Left lobe of liver (tissue), 2 donors: ENCODE results near the gene C2orf78. TPM values are rescaled to one million over a fixed set of nuclear protein-coding genes. Genes with fewer than 3 reads are reported as not detected.
"Not testable (repeated sequence)": the region's sequence is repeated elsewhere in the genome, so short reads cannot be mapped to it uniquely, and the experiment has no call there.

Experiments
- ATAC-seq: fragments of 200-7000 bp; cut with Tn5 transposase; one replicate; pipeline ENCODE4 v1.9.1; 2020; ENCODE audit warnings: mild to moderate bottlenecking, moderate library complexity
- DNase-seq: peaks from one replicate; pipeline ENCODE4 v3.0.0-alpha.2; 2020; ENCODE audit warnings: low spot score
- total RNA-seq: library from RNA; stranded (reverse); gene quantifications from one replicate; pipeline ENCODE4 v1.2.1, GENCODE V29; 2021
- donor health status: DM: no; HTN: no; CAD: no; lungs with moderate emphysema.
- donor health status: DM: no; HTN: yes; CAD: no.

The C2orf78 gene
- total RNA-seq: not detected

DNA sequence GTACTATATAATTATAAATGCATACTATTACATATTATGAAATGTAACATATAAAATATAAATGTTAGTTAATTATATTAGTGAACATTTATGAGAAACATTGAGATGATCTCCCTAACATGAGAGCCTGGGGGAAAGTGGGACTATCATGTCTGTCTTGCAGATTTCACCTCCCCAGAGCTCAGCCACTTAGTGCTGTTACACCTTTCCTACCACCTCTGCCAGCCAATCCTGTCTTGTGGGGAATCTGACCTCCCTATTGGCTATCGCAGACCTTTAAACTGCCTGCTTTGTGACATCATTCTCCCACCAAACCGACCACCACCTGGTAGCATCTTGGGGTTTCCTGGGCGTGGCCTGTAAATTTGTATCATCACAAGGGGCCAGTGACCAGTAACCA, at the start of gene C2orf78:
Gene C2orf78 (plus strand): TSS at position 301 of the 400 bp plus-strand sequence. CDS start 127 bp downstream, outside the sequence.
- not testable (repeated sequence) for DNase-seq, ATAC-seq

GRCh38 chr2:73736378-73736777, 47.6 kb upstream of the C2orf78 start:
- DNase-seq (no peak), ATAC-seq (no peak)

GRCh38 chr2:73736855-73737779, 46.9 kb upstream of the C2orf78 start, which contains the start of gene TPRKB:
TSS of gene TPRKB (minus strand) at chr2:73737345. CDS start at chr2:73734569, 2,776 bp downstream.
- ATAC-seq (peak; percentile 100), DNase-seq (peak; percentile 97)

DNA sequence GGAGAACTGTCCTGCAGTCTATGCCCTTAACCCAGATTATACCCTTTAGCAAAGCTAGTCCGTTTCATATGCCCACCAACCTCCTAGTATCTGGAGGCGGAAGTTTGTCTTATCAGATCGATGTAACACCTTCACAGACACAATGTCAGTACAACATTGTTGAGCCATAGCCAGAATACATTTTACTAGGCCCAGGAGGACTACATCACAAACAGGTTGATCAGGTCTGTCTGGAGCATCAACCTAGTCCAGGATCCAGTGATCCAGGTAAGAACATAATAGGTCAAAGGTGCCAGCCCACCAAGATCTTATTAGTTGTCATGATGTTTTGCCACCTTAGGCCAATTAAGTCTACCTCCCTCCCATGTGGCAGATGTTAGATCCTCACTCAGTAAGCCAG, 44.9 kb upstream of the C2orf78 start:
- DNase-seq (peak; percentile 7), ATAC-seq (no peak)

DNA sequence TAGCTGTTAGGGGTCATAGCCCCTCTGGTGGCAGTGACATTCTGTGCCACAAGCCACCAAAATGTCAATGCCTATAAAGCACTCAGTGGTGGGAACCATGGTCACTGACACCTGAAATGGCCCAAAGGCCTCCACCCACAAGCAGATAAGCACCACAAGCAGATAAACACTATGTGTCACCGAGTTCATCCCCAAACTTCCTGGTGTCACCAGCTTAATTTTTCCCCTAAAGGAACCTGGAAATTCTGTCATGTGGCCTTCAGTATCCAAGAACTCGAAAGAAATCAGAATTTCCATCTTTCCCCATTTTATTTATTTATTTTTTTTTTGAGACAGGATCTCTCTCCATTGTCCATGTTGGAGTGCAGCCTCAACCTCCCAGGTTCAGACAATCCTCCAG, 43.2 kb upstream of the C2orf78 start:
- no peak for ATAC-seq
- peak; percentile 7 for DNase-seq

GRCh38 chr2:73746015-73746876, 37.7 kb upstream of the C2orf78 start:
- DNase-seq (no peak), ATAC-seq (no peak)

- DNase-seq: no peak
- ATAC-seq: no peak
Measured at GRCh38 chr2:73746877-73747208, 37.1 kb upstream of the C2orf78 start.

GRCh38 chr2:73749314-73749713, 34.7 kb upstream of the C2orf78 start:
- ATAC-seq (peak; percentile 51), DNase-seq (no peak)

DNA sequence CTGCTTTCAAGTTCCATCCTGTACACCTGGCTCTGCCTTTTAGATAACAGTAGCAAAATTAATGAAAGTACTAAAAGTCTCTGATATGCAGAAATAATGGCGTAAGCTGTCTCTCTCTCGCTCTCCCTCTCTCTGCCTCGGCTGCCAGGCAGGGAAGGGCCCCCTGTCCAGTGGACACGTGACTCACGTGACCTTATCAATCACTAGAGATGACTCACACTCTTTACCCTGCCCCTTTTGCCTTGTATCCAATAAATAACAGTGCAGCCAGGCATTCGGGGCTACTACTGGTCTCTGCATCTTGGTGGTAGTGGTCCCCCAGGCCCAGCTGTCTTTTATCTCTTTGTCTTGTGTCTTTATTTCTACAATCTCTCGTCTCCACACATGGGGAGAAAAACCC, 29.7 kb upstream of the C2orf78 start:
- not testable (repeated sequence) for ATAC-seq, DNase-seq

DNA sequence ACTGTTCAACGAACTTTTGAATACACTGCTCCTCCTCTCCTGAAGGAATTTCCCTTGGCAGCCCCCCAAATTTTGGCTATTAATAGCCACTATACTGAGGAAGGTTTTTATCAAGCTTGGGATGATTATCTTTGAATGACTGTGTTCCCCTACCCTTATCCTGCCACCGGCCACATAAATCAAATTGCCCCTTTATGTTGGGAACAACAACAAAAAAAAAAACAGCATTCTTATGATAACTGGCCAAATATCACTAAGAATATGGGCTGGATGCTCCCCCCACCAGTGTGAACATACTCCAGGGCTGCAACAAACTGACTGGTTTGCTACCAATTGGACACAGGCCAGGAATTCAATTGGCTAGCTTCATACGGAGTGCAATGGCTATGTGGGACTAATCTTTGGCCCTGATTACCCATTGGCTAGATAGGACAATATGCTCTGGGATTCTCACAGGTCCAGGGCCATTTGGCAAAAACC, 24.7 kb upstream of the C2orf78 start:
- peak; percentile 78 for DNase-seq
- peak; percentile 94 for ATAC-seq

GRCh38 chr2:73759904-73760303, 24.1 kb upstream of the C2orf78 start:
- DNase-seq: no peak
- ATAC-seq: no peak

DNA sequence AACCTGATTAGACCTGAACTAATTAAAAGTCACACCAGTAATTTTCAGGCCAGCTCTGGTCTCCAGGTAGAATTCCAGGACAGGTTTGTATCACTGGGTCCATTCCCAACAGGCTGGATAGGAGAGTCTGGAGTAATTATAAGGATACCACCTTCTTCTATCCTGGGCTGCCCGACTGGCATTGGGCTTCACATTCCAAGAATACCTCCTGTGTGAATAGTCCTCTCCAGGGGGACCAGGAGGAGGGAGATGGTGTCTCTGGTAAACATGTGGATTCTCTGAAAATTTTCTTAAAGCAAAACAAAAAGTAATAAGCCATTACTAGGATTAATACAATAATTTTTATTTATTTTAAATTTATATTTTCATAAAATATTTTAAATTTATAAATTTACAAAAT, 21.4 kb upstream of the C2orf78 start:
- DNase-seq (no peak), ATAC-seq (no peak)

GRCh38 chr2:73764945-73765344, 19.0 kb upstream of the C2orf78 start:
- ATAC-seq (no peak), DNase-seq (no peak)

DNA sequence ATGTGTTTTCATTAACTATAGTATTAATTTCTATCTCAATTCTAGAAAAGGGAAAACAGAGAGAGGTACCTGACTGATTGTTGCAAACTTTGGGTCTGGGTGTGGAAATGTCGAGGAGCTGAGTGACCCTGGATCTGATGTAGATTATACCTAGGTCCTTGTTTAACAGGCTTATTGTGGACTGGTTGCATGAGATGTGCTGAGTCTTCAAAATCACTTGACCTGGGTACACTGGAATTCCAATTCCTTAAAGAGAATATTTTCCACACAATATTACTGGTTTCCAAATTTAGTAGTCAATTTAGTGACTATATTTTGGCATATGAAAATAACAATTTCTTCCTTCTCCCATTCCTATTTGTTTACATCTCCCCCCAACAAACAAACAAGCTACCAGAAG, 17.6 kb upstream of the C2orf78 start:
- no peak for ATAC-seq
- no peak for DNase-seq

GRCh38 chr2:73766994-73767393, 17.0 kb upstream of the C2orf78 start:
- ATAC-seq: no peak

DNA sequence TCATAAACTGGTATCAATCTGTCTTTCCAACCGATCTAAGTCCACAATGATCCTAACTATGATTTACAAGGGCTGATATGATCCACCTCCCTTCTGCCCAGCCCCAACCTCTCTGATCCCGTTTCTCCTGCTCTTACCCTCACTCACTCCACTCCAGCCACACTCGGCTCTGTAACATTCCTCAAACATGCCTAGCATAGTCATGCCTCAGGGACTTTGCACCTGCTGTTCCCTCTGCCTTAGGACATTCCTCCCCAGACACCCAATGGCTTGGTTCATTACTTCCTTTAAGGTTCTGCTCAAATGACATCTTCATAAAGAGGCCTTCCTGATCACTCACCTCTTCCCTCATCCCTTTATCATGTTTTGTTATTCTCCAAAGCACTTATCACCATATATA, 13.3 kb upstream of the C2orf78 start:
- DNase-seq (no peak), ATAC-seq (no peak)

More at GRCh38 chr2:73766994-73767393, 17.0 kb upstream of the C2orf78 start:
- DNase-seq: no peak

DNA sequence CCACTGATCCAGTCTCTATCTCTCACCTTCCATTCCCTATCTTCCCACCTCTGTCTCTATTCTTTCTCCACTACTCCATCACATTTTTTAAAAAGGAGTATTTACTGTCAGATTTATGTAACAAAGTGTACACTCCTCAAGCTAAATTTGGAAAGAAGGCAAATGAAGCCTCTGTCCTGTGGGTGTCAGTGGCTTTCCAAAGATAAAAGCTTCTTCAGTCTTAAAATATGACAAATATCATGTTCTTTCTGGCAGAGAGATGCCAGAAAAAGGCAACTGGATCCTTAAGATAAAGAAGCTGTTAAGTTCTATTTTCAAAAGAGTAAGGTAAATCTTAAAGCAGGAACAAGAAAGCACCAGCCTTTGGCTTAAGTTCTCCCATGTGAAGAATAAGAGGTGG, 11.2 kb upstream of the C2orf78 start:
- ATAC-seq (no peak), DNase-seq (no peak)

GRCh38 chr2:73776381-73776780, 7.6 kb upstream of the C2orf78 start:
- DNase-seq: no peak
- no peak for ATAC-seq

DNA sequence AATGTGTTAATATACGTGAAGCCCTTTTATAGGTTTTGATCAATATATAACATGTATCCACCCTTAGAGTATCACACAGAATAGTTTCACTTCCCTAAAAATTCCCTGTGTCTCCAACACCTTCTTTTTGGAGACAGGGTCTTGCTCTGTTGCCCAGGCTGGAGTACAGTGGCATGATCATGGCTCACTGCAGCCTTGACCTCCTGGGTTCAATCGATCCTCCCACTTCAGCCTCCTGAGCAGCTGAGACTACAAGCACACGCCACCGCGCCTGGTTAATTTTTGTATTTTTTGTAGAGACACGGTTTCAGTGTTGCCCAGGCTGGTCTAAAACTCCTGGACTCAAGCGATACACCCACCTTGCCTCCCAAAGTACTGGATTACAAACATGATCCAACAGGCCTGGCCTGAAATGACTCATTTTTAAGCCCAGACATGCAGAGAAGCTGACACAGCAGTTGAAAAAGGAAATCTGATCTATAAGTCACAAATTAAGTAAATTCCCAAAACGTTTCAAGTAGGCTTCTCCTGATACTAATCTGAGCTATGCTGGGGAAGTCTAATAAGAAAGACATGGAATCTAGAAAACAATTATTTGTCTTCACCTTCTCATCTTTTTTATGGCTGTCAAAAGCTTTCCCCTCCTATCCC, 7.0 kb upstream of the C2orf78 start:
- ATAC-seq (no peak), DNase-seq (no peak)

DNA sequence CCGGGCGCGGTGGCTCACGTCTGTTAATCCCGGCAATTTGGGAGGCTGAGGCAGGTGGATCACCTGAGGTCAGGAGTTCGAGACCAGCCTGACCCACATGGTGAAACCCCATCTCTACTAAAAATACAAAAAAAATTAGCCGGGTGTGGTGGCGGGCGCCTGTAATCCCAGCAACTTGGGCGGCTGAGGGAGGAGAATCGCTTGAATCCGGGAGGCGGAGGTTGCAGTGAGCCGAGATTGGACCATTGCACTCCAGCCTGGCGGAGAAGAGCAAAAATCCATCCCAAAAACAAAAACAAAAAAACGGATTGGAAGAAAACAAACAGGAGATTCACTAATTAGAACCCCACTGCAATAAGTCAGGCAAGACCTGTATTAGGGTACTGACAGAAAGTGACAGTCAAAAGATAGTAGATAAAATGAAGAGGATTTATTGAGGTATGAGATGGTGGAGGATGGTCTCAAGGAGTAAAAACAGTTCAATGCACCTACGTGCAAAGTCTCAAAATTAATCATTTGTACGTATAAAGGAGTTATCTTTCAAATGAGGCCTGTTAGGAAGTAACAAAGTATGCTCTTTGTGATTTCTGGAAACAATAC, 5.0 kb upstream of the C2orf78 start:
- DNase-seq, ATAC-seq: not testable (repeated sequence)
